Heart left ventricle (tissue), 13 donors: Measurements from ENCODE around the gene BRSK1.

ENCODE experiments used
- CTCF ChIP-seq, 12 donors: fragments of 200-600 bp; sonication (generic) in 4 of 12; IDR thresholded peaks; one replicate each; pipeline versions ENCODE4 v1.5.0 to v1.8.0; 2018 to 2022; ENCODE audit warnings: antibody characterized with exemption in 12 of 12, mild to moderate bottlenecking in 5 of 12
- POLR2A ChIP-seq, 2 donors: fragments of 450-650 bp; IDR thresholded peaks; one replicate each; pipeline ENCODE4 v1.6.1; 2017; ENCODE audit warnings: antibody characterized with exemption in 2 of 2, mild to moderate bottlenecking in 2 of 2, moderate library complexity in 2 of 2
- donor health status: ischemic (EF 13 %, LVEDD 7.1; RV severe dilation, severe dysfunction).
- donor health status: DM: no; HTN: yes; CAD: no.
- donor health status: DM: no; HTN: no; CAD: no.
- donor health status: ischemic (EF 25% LVEDD 6.9; RV normal size, moderate dysfunction).
- donor health status: ischemic (EF 25% LVEDD 5.7; RV mildly dilated, moderate dysfunction).
- donor health status: ischemic (EF 35%, LVEDD 5.7; RV mildly dilated, moderate dysfunction).
- donor health status: nonischemic (EF 11% LVEDD 7.7; RV severe dilation, severe dysfunction).
- donor health status: DM: yes; HTN: yes; CAD: no.
- donor health status: PGD.
- donor health status: ischemic (EF 29% LVEDD 5.4; RV normal size, mild dysfunction).
- donor health status: nonischemic (EF 23%, LVEDD 6.1; RV moderate dilation, normal function).

GRCh38 chr19:55264531-55264930, 19.3 kb upstream of the BRSK1 start:
- TF ChIP-seq CTCF (IDR thresholded peaks at IDR 0.05) (no peak), POLR2A (IDR thresholded peaks at IDR 0.05) (no peak)
